Hematopoietic multipotent progenitor cell treated with erythropoietin and hydrocortisone succinate and interleukin-3 and kit ligand, for 8 days (in vitro differentiated cells): Measurements from ENCODE around the gene EIF4G3.
A peak's percentile ranks its signal among the peaks of the same experiment; 100 is the strongest.
"Not testable (repeated sequence)": the region's sequence is repeated elsewhere in the genome, so short reads cannot be mapped to it uniquely, and the experiment has no call there.

ENCODE experiments used
- DNase-seq: peaks from one replicate; pipeline ENCODE4 v3.0.0-alpha.2; 2015

EIF4G3 gene

GRCh38 chr1:21188235-21188634, 11.5 kb upstream of the EIF4G3 start:
- no peak for DNase-seq

GRCh38 chr1:21185221-21185731, 8.6 kb upstream of the EIF4G3 start:
- DNase-seq = no peak

- DNase-seq = no peak
Measured at GRCh38 chr1:21184276-21184675, 7.6 kb upstream of the EIF4G3 start.

GRCh38 chr1:21182181-21182731, 5.6 kb upstream of the EIF4G3 start:
- DNase-seq = no peak

DNA sequence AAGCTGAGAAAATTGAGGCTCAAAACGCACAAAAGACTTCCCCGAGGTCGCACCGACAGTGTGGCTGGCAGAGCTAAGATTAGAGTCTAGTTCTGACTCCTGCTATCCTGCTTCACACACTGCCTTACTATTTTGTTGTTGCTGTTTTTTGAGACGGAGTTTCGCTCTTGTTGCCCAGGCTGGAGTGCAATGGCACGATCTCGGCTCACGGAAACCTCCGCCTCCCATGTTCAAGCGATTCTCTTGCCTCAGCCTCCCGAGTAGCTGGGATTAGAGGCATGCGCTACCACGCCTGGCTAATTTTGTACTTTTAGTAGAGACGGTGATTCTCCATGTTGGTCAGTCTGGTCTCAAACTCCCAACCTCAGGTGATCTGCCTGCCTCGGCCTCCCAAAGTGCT, 1.6 kb upstream of the EIF4G3 start:
- not testable (repeated sequence) for DNase-seq

DNA sequence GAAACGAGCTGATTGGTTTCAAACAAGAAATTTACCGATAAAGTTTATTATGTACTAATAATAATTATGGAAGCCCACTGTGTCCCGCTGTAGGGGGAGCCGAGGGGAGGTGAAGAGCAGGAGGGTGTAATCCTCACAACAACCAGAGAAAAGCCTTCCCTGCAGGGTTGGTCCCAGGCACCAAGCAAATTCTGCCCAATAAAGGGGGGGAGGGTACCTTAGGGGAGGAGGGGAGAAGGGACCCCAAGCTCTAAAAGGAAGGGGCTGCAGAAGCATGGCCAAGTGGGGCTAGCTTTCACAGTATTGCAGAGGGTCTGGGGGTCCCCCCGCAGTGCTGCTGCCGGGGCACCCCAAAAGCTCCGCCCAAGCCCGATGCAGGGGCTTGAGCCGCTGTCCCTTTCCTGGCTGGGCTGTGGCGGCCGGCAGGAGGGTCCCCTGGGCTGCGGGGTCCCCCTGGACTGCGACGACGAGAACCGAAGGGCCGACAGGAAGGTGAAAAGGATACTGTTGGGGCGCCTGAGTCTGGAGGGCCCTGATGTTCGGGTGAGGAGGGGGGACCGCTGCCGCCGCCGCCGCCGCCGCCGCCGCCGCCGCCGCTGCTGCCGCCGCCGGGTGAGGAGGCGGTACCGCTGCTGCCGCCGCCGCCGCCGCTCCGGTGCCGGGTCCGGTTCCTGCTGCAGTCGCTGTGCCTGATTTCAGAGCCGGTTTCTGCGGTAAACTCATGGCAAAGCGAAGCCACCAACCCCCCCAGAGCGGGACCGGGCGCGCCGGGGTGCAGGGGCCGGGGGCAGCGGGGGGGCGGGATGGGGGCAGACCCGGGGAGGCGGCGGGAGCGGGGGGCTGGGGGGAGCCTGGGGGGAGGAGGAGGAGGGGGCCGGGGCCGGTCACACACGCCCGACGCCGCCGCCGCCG, 771 bp downstream of the EIF4G3 start:
- DNase-seq = peak; percentile 33

DNA sequence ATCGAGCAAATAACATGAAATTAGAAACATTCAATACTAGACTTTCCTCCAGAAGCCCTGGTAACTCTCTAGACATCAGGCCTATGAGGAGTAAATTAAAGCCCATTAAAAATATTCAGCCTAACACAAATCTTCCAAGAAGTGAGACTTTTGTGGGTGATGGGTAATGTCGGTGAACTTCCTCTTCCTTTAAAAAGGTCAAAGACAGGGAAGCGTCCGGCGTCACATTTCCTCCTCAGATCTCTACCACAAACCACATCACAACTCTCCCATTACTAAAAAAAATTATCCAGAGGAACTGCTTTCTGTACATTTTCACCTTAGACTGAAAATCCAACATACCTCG, 1.4 kb downstream of the EIF4G3 start:
- peak; percentile 38 for DNase-seq

- peak; percentile 30 for DNase-seq
Measured at GRCh38 chr1:21174654-21175323, 1.9 kb downstream of the EIF4G3 start.

- DNase-seq = no peak
Measured at GRCh38 chr1:21174230-21174629, 2.5 kb downstream of the EIF4G3 start.

- not testable (repeated sequence) for DNase-seq
Measured at GRCh38 chr1:21173096-21173495, 3.6 kb downstream of the EIF4G3 start.

DNA sequence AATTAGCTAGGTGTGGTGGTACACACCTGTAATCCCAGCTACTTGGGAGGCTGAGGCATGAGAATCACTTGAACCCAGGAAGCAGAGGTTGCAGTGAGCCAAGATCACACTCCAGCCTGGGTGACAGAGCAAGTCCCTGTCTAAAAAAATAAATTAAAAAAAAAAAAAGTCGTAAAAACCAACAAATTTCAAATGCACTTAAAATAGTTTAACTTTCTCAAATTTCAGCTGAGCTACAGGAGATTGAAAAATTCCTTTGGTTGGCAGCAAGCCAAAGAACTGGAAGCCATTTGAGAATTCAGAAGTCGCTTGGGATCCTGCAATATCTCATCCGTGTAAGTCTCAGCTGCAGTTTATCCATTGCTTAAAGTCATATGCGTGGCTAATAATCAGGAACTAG, 5.9 kb downstream of the EIF4G3 start:
- DNase-seq = not testable (repeated sequence)

DNA sequence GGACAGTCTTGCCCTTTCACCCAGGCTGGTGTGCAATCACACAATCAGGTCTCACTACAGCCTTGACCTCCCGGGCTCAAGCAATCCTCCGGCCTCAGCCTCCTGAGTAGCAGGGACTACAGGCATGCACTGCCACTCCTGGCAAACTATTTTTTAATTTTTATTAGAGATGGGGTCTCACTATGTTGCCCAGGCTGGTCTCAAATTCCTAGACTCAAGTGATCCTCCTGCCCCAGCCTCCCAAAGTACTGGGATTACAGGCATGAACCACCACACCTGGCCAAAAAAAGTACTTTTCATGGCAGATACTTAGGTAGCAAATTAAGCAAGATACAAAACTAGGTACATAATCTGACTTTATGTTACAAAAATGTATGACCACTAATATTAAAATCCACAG, 8.3 kb downstream of the EIF4G3 start:
- no peak for DNase-seq

- DNase-seq = no peak
Measured at GRCh38 chr1:21165646-21166045, 11.1 kb downstream of the EIF4G3 start.

DNA sequence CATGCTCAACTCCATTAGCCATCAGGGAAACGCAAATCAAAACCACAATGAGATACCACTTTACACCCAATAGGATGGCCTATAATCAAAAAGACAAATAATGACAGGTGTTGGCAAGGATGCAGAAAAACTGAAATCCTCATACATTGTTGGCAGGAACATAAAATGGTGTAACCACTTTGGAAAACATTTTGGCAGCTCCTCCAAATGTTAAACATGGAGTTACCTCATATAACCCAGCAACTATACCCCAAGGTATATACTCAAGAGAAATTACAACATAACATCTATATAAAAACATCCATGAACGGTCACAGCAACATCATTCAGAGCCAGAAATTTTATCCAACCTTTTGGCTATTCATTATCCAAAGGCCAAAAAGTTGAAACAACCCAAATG, 11.6 kb downstream of the EIF4G3 start:
- DNase-seq = no peak

- no peak for DNase-seq
Measured at GRCh38 chr1:21164266-21164665, 12.4 kb downstream of the EIF4G3 start.

DNA sequence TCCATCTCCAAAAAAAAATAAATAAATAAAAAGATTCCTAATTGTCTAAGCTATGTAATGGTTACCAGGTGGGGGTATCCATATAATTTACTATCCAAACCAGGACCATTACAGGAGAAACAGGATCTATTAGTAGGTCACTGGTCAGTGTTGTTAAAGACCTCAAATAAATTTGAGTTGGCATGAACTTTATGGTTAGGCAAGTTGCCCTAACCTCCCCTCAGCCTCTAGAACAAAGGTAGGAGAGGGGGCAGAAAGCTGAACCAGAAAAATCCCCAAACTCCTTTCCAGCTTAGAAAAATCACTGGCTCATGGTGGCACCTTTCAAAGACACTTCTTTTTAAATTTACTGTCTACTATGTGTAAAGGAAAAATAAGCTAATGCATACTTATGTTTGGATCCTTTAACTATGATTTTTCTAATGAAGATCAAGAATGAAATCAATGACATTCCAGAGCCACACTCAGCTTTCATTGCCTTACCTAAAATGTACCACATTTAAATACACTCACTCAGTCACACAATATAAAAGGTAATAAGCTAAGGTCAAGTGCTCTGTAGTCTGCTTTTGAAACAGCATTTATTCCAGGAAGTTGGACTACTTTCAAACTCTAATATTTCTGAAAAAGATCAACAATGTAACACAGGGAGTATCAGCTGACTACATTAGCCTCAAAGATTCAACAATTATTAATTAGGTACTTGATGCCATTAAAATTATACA, 13.8 kb downstream of the EIF4G3 start:
- no peak for DNase-seq

DNA sequence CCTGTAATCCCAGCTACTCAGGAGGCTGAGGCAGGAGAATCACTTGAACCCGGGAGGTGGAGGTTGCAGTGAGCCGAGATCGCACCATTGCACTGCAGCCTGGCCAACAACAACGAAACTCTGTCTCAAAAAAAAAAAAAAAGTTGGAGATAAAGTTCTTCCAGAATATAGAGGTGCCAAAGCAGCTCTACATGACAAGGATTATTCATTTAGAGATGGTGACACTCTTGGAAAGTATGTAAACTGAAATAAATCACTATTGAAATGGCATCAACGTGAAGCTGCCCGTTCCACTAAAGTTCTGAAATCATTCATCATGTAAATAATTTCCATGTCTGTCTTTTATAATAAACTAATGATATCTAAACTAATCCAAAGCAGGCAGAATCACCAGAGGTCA, 14.9 kb downstream of the EIF4G3 start:
- DNase-seq = no peak

GRCh38 chr1:21160263-21160796, 16.4 kb downstream of the EIF4G3 start:
- DNase-seq = no peak

DNA sequence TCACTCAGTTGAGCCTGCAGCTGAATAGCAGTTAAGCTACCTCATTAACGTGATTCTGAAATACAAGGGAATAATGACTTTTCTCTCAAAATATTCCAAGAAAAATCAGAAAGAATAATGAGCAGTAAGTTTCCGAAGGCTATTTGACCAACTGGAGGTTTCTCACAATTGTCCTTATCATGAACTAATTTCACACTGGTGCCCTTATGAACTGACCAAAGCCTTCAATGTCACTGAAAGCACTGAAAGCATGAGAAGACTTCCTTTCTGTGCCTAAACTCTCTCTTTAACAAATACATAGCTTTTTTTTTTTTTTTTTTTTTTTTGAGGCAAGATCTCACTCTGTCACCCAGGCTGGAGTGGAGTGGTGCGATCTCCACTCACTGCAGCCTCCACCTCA, 18.8 kb downstream of the EIF4G3 start:
- DNase-seq = no peak

DNA sequence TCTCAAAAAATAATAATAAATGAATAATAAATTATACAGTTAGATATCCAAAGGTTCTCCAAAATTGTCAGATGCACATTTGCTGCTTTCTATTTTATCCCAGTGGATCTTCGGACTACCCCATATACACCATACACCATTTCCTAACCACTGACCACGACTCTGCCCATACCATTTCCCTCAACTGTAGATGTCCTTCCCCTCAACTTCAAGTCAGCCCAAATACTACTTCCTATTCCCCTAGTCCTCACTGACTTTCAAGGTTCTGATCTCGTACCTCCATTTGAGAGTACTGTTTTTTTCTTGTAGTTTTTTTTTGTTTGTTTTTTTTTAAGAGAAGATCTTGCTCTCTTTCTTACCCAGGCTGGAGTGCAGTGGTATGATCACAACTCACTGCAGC, 19.6 kb downstream of the EIF4G3 start:
- DNase-seq = no peak

- DNase-seq = no peak
Measured at GRCh38 chr1:21156019-21156418, 20.7 kb downstream of the EIF4G3 start.

DNA sequence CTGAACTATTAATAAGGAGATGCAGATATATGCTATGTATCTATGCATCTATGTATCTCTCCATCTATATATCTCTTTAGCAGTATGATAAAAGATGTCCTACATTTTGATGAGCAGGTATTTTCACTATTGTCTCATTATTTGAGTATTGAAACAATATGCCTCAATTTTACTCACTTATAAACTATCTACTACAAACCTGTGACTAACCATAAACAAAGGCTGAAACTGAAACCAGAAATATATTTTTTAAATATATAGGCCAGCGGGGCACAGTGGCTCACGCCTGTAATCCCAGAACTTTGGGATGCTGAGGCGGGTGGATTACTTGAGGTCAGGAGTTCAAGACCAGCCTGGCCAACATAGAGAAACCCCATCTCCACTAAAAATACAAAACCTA, 22.0 kb downstream of the EIF4G3 start:
- no peak for DNase-seq

GRCh38 chr1:21153388-21153787, 23.3 kb downstream of the EIF4G3 start:
- no peak for DNase-seq
